B cell (primary cell): ENCODE data around the gene UTP25.

Experiments used
- EZH2 ChIP-seq: IDR thresholded peaks from 2 replicates; pipeline ENCODE4 v1.6.1; 2012; ENCODE audit warnings: borderline replicate concordance, low read depth, mild to moderate bottlenecking, moderate library complexity, low read length; ENCODE audit not compliant: insufficient read depth, poor library complexity, severe bottlenecking
- TF ChIP-seq, protein P1 (sequence below): fragments of 200-600 bp; IDR thresholded peaks from one replicate; pipeline ENCODE4 v1.8.0; 2022; ENCODE audit warnings: antibody characterized with exemption, mild to moderate bottlenecking

DNA sequence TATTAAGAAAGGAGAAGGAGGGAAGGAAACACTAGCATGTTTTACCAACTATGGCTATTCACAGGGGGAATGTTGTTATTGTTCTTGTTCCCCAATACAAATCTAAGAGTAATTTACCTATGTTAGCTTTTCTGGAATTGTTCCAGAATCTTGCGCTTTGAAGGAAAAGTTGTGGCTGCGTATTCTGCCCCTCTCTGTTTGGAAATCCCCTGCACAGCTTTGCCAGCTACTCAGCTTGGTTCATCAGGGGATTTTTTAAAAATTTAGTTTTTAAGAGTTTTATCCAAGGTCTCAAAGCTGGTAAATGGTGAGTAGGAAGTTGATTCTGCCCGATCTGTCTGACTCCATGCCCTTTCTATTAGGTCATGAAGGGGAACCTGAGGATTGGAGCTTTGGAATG, 12.3 kb upstream of the UTP25 start:
- TF ChIP-seq EZH2: no peak
- TF ChIP-seq, protein P1, sequence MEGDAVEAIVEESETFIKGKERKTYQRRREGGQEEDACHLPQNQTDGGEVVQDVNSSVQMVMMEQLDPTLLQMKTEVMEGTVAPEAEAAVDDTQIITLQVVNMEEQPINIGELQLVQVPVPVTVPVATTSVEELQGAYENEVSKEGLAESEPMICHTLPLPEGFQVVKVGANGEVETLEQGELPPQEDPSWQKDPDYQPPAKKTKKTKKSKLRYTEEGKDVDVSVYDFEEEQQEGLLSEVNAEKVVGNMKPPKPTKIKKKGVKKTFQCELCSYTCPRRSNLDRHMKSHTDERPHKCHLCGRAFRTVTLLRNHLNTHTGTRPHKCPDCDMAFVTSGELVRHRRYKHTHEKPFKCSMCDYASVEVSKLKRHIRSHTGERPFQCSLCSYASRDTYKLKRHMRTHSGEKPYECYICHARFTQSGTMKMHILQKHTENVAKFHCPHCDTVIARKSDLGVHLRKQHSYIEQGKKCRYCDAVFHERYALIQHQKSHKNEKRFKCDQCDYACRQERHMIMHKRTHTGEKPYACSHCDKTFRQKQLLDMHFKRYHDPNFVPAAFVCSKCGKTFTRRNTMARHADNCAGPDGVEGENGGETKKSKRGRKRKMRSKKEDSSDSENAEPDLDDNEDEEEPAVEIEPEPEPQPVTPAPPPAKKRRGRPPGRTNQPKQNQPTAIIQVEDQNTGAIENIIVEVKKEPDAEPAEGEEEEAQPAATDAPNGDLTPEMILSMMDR: no peak
